NK-92 treated with Interleukin-12 subunit alpha and Interleukin-12 subunit beta, amount 100 ng/mL, for 24 hours (cell line): ENCODE measurements around the gene NRCAM.

Experiments used
- DNase-seq: peaks from one replicate; lab custom pipeline; 2025; lab: John Stamatoyannopoulos, UW

Gene NRCAM

GRCh38 chr7:108156897-108157605 lies 299.2 kb downstream of the NRCAM start:
- DNase-seq: no peak

- no peak for DNase-seq
Observed at GRCh38 chr7:108152198-108152597, 304.0 kb downstream of the NRCAM start.

GRCh38 chr7:108149908-108150307 lies 306.3 kb downstream of the NRCAM start:
- no peak for DNase-seq

GRCh38 chr7:108149119-108149518 lies 307.1 kb downstream of the NRCAM start:
- DNase-seq: no peak

GRCh38 chr7:108147031-108147563 lies 309.1 kb downstream of the NRCAM start:
- DNase-seq: no peak

- DNase-seq: no peak
Observed at GRCh38 chr7:108146070-108146842, 310.0 kb downstream of the NRCAM start.

- DNase-seq: no peak
Observed at GRCh38 chr7:108145401-108145800, 310.8 kb downstream of the NRCAM start.

GRCh38 chr7:108144931-108145330 lies 311.3 kb downstream of the NRCAM start:
- no peak for DNase-seq

- DNase-seq: no peak
Observed at GRCh38 chr7:108143658-108144420, 312.4 kb downstream of the NRCAM start.

GRCh38 chr7:108142675-108143259 lies 313.5 kb downstream of the NRCAM start:
- DNase-seq: no peak

GRCh38 chr7:108142180-108142579 lies 314.1 kb downstream of the NRCAM start:
- DNase-seq: no peak

- no peak for DNase-seq
Observed at GRCh38 chr7:108140671-108141070, 315.6 kb downstream of the NRCAM start.

- DNase-seq: no peak
Observed at GRCh38 chr7:108138911-108139310, 317.3 kb downstream of the NRCAM start.

GRCh38 chr7:108137993-108138392 lies 318.2 kb downstream of the NRCAM start:
- DNase-seq: no peak

GRCh38 chr7:108137040-108137439 lies 319.2 kb downstream of the NRCAM start:
- no peak for DNase-seq

GRCh38 chr7:108136191-108136688 lies 320.0 kb downstream of the NRCAM start:
- no peak for DNase-seq

- no peak for DNase-seq
Observed at GRCh38 chr7:108135446-108136190, 320.6 kb downstream of the NRCAM start.

- DNase-seq: no peak
Observed at GRCh38 chr7:108134486-108134885, 321.8 kb downstream of the NRCAM start.

- no peak for DNase-seq
Observed at GRCh38 chr7:108132551-108133265, 323.5 kb downstream of the NRCAM start.

- DNase-seq: no peak
Observed at GRCh38 chr7:108130261-108130660, 326.0 kb downstream of the NRCAM start, which contains the start of gene LAMB4. TSS of gene LAMB4 (minus strand) at chr7:108130361. CDS start at chr7:108123164, 7,197 bp downstream.
